ENCODE measurements around the gene CNTFR.

CNTFR gene

DNA sequence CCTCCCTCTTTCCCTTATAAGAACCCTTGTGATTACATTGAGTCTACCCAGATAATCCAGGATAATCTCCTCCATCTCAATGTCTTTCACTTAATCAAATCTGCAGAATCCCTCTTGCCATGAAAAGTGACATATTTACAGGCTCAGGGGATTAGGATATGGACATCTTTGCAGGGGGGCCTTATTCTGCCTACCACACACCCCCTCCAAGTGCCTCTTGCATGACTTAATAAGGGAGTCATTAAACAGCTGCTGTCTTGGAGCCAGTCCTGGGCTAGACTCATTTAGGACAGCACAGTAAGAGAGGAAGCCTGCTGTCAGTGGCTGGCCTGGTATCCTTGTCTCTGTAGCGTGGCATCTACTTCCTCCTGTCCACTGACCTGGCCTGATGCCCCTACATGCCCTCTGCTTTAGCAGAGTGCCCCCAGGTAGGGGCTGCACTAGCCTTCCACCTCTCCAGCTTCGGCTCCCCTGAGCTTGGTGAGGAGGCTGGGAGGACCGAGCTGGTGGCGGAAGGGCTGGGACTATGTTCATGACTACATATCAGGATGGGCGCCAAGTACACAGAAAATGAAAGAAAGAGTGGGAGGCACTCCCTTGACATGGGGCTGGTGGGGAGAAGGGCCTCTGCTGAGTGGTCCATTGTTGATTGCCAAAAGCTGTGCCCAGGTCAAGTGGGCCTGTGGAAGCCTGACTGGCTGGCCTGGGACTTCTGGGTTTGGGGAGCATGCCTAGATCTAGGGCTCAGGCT is 84.0 kb downstream of the CNTFR start:
- DNase-seq, result no peak

DNA sequence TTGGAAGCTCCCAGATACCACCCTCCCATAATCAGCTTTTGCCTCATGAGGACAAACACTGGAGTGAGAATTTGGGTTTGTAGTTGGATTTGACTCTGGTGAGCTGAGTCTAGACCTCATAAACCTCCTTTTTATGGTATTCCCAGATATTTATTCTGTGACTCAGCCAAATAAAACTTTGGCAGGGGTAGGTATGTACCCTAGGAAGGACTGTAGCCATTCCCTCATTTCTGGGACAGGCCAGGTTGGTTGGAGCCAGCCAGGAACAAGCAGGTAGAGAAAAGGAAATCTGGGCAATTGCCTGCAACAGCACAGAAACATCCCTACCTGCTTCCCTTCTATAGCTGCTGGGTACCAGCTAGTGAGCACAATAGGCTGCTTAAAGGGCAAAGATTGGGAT is 86.1 kb downstream of the CNTFR start:
- no peak for DNase-seq

DNA sequence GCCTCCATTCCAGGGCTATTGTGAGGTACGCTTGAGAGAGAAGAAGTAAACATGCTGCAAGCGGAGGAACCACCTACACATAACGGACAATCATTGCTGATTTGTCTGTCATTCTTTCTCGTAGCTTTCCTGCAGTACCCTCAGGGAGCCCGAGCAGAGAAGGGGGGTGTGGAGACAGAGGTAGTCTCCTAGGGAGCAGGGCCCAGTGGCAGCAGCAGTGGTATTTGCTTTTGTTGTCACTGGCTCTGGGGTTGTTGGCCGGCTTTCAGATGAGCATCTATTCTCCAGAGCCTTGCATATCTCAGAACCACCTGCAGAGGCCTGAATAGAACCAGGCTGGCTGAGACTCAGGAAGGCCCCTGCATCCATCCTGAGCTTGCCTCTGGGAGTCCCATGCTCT is 86.6 kb downstream of the CNTFR start:
- DNase-seq, result no peak

DNA sequence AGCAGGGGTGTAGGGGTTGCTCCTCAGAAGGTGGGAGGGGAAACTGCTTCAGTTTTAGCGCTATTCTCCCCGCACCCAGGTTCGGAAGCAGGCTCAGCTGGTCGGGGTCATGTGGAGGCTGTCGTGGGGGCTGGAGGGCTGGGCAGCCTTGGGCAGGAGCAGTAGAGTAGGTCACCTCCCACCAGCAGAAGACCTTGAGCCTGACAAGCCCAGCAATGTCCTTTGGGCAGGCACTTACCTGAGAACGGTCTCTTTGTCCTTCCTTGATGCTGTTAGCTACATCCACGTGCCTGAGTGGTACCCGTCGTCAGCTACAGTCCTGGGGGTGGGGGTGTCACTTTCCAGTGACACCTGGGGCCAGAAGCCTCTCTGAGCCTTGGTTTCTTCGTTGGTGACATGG is 87.1 kb downstream of the CNTFR start:
- no peak for DNase-seq

DNA sequence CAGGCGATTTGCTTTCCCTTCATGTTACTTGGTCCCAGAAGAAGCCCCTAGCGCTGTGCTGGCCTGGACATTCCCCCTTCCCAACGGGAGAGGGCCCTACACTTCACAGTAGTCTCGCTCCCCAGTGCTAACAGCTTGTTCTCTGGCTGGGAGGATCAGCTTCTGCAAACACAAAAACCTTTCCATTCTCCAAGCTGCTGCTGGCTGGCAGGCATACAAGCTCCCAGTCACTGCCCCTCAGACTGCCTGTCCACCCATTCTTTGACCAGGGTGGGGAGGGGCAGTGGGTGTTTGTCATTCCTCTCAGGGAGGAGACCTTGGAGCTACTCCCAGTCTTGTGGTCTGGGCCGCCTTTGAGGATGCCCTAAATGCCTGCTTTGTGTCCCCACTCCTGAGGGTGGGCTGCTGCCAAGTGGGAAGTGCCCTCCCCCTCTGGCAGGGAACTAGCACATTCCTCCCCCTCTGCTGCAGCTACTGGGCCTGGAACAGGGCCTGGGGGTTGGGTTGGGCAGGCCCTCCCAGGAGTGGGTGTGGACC is 87.6 kb downstream of the CNTFR start:
- DNase-seq, result no peak

Measured in activated CD4-positive, alpha-beta T cell treated with anti-CD3 and anti-CD28 coated beads, Interleukin-10, Interleukin-2, amounts not matched to agents 100 ng/mL and 50 ng/mL, durations not matched to agents 16 hours and 8 hours (primary cell).